Measurements from ENCODE around the gene DIAPH2. TPM values are rescaled to one million over a fixed set of nuclear protein-coding genes. Genes with fewer than 3 reads are reported as not detected.

DIAPH2 gene
- polyA plus RNA-seq, 1 experiment: 3.1 TPM

- no peak for DNase-seq (ENCODE audit: low read depth)
- POLR2A ChIA-PET: no interaction called here
- TF ChIP-seq, protein P1, sequence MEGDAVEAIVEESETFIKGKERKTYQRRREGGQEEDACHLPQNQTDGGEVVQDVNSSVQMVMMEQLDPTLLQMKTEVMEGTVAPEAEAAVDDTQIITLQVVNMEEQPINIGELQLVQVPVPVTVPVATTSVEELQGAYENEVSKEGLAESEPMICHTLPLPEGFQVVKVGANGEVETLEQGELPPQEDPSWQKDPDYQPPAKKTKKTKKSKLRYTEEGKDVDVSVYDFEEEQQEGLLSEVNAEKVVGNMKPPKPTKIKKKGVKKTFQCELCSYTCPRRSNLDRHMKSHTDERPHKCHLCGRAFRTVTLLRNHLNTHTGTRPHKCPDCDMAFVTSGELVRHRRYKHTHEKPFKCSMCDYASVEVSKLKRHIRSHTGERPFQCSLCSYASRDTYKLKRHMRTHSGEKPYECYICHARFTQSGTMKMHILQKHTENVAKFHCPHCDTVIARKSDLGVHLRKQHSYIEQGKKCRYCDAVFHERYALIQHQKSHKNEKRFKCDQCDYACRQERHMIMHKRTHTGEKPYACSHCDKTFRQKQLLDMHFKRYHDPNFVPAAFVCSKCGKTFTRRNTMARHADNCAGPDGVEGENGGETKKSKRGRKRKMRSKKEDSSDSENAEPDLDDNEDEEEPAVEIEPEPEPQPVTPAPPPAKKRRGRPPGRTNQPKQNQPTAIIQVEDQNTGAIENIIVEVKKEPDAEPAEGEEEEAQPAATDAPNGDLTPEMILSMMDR (IDR thresholded peaks at IDR 0.05; ENCODE audit: insufficient read depth, low read depth, low read length): no peak
- Histone ChIP-seq H3K27me3 (ENCODE audit: control insufficient read depth, insufficient read depth, low read length) (no peaks in the 10 kb centered on the region), H3K36me3 (ENCODE audit: control insufficient read depth, insufficient read depth, low read length) (no peaks in the 10 kb centered on the region), H3K4me3 (ENCODE audit: low read depth, low read length) (no peak overlapping the region)
- CTCF ChIA-PET: no interaction called here
Measured at GRCh38 chrX:96833333-96833732, 148.7 kb downstream of the DIAPH2 start.

GRCh38 chrX:96834137-96834536 is 149.5 kb downstream of the DIAPH2 start:
- DNase-seq (ENCODE audit: low read depth): no peak
- POLR2A ChIA-PET: no interaction called here
- H3K36me3 ChIP-seq (ENCODE audit: control insufficient read depth, insufficient read depth, low read length): no peaks in the 10 kb centered on the region
- H3K27me3 ChIP-seq (ENCODE audit: control insufficient read depth, insufficient read depth, low read length): no peaks in the 10 kb centered on the region
- CTCF ChIA-PET: no interaction called here
- no peak overlapping the region for H3K4me3 ChIP-seq (ENCODE audit: low read depth, low read length)
- TF ChIP-seq, protein P1 (IDR thresholded peaks at IDR 0.05; ENCODE audit: insufficient read depth, low read depth, low read length): no peak

GRCh38 chrX:96835660-96836289 is 151.1 kb downstream of the DIAPH2 start:
- no peaks in the 10 kb centered on the region for H3K27me3 ChIP-seq (ENCODE audit: control insufficient read depth, insufficient read depth, low read length)
- ChIA-PET CTCF (no interaction called here), POLR2A (no interaction called here)
- no peaks in the 10 kb centered on the region for H3K36me3 ChIP-seq (ENCODE audit: control insufficient read depth, insufficient read depth, low read length)
- no peak for DNase-seq (ENCODE audit: low read depth)
- TF ChIP-seq, protein P1 (IDR thresholded peaks at IDR 0.05; ENCODE audit: insufficient read depth, low read depth, low read length): no peak
- no peak overlapping the region for H3K4me3 ChIP-seq (ENCODE audit: low read depth, low read length)

DNA sequence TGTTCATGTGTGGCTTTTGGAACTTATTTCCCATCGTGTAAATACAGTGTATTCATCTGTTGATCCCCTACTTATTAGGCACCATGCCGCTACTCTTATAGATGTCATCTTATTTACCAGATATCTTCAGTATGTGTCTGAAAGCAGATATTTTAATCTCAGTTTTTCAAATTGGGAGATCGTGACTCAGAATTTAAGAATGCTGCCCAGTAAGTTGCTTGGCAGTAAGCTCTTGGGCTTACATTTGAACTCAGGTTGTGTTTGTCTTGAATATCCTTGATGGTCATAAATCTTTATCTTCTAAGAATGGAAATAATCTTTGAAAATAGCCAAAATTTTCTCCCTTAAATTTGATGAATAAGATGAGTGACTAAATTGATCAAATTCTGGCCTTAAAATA is 153.2 kb downstream of the DIAPH2 start:
- no peak for DNase-seq (ENCODE audit: low read depth)
- ChIA-PET CTCF (no interaction called here), POLR2A (no interaction called here)
- Histone ChIP-seq H3K36me3 (ENCODE audit: control insufficient read depth, insufficient read depth, low read length) (no peaks in the 10 kb centered on the region), H3K4me3 (ENCODE audit: low read depth, low read length) (no peak overlapping the region), H3K27me3 (ENCODE audit: control insufficient read depth, insufficient read depth, low read length) (no peaks in the 10 kb centered on the region)
- TF ChIP-seq, protein P1 (IDR thresholded peaks at IDR 0.05; ENCODE audit: insufficient read depth, low read depth, low read length): no peak

DNA sequence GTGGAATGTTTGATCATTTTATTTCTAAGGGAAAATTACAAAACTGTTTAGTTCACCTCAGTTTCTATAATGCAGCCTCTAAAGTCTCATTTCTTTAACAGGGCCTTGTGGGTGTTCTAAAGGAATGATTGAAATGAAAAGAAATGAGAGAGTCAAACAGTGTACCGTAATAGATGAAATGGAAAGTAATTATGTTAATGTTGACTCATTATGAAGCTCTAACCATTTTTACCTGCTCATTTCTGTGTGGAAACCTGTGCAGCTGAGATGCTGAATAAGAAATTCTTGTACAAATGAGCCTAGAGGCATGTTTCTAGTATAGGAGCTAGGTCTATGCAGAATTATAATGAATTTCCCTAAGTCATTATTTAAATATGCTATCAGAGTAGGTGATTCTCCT is 153.9 kb downstream of the DIAPH2 start:
- TF ChIP-seq, protein P1 (IDR thresholded peaks at IDR 0.05; ENCODE audit: insufficient read depth, low read depth, low read length): no peak
- no peak overlapping the region for H3K4me3 ChIP-seq (ENCODE audit: low read depth, low read length)
- POLR2A ChIA-PET: no interaction called here
- no peaks in the 10 kb centered on the region for H3K36me3 ChIP-seq (ENCODE audit: control insufficient read depth, insufficient read depth, low read length)
- DNase-seq (ENCODE audit: low read depth): no peak
- H3K27me3 ChIP-seq (ENCODE audit: control insufficient read depth, insufficient read depth, low read length): no peaks in the 10 kb centered on the region
- CTCF ChIA-PET: no interaction called here
